ENCODE results near the gene SLC12A7.

The SLC12A7 gene

DNA sequence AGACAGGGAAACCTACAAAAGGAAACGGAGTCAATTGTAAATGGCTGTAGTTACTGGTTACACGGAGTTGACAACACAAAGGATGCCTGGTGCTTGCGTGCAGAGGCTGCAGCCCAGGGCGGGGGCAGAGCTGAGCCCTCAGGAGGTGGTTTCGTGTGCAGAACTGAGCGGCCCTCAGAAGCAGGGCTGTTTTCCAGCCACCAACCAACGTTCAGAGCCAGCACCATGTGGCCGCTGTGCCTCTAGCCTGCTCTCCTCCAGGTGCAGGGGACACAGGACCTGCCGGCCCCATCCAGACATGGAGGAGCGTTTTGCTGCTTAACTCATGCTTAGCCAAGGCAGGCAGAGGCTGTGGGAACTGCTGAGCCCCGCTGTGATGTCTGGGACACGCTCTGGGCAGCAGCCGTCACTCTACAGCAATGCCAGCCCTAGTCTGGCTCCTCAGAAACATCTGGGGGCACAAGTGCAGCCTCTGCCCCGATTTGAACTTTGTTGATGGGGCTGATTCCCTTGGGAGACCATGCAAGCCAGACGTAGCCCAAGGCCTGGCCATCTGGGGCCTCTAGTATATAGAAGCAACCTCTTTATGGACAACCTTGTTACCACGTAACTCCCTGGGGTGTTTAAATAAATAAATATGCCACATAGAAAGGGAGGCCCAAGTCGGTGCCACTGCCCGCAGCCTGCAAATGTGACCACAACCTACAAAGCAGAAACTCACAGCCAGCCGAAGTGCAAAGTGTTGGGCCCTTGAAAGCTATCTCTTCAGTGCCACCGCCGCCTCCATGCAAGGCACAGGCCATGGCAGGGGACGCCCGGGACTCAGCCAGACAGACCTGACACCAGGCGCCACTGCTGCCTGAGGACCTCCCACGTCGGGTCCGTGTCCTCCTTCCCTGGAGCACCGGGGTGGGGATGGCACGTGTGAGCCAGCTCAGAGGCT is 61.2 kb downstream of the SLC12A7 start:
- no peak for DNase-seq (ENCODE audit: low spot score)

DNA sequence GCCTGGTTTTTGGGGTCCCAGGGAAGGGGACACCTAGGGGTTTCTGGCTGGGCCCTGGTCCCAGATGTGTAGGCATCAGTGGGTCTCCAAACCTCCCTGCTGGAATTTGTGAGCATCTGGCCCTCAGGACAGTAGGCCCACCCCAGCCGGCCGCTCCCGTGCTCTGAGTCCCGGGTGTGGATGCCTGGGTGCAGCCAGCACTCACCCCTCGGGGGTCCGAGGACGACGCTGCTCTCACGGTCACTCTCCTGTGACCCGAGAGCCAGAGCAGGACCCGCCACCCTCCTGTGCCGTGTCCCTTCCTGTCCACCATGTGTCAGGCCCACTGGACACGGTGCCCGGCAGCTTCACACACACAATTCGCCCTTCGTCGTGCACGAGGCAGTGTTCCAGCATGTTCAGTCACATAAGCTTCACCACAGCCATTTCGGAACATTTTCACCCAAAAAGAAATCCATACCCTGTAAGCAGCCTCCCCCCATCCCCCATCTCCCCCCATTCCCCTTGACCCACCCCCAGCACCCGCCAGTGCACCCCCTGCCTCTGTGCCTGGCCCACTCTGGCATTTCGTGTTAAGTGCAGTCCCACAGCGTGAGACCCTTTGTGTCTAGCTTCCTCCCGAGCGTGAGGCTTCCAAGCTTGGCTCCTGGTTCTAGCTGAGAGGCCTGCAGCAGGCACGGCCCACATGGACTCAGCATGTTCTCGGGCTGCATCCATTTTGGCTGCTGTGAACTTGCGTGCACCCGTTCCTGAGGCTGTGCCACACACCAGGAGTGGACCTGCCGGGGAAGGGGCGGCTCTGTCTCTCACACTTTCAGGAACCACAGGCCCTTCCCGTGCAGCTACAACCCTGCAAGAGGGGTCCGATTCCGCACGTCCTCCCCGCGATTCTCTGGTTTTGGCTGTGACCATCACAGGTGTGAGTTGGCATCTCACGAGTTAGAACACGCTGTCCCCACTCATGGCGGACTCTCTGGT is 62.7 kb downstream of the SLC12A7 start:
- DNase-seq (ENCODE audit: low spot score), result no peak

DNA sequence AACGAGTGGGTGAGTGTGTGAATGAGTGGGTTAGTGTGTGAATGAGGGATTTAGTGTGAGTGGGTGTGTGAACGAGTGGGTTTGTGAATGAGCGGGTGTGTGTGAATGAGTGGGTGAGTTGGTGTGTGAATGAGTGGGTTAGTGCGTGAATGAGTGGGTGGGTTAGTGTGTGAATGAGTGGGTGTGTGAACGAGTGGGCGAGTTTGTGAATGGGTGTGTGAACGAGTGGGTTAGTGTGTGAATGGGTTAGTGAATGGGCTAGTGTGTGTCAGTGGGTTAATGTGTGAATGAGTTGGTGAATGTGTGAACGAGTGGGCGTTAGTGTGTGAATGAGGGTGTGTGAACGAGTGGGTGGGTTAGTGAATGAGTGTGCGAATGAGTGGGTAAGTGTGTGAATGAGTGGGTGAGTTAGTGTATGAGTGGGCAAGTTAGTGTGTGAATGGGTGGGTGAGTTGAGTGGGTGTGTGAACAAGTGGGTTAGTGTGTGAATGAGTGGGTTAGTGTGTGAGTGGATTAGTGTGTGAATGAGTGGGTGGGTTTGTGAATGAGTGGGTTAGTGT is 63.6 kb downstream of the SLC12A7 start:
- no peak for DNase-seq (ENCODE audit: low spot score)

DNA sequence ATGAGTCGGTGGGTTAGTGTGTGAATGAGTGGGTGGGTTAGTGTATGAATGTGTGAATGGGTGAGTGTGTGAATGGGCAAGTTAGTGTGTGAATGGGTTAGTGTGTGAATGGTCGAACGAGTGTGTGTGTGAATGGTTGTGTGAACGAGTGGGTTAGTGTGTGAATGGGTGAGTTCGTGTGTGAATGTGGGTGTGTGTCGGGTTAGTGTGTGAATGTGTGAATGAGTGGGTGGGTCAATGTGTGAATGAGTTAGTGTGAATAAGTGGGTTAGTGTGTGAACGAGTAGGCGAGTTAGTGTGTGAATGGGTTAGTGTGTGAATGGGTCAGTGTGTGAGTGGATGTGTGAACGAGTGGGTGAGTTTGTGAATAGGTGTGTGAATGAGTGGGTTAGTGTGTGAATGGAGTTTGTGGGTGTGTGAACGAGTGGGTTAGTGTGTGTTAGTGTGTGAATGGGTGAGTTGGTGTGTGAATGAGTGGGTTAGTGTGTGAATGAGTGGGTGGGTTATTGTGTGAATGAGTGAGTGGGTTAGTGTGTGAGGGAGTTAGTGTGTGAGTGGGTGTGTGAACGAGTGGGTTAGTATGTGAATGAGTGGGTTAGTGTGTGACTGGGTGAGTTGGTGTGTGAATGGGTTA is 64.4 kb downstream of the SLC12A7 start:
- no peak for DNase-seq (ENCODE audit: low spot score)

DNA sequence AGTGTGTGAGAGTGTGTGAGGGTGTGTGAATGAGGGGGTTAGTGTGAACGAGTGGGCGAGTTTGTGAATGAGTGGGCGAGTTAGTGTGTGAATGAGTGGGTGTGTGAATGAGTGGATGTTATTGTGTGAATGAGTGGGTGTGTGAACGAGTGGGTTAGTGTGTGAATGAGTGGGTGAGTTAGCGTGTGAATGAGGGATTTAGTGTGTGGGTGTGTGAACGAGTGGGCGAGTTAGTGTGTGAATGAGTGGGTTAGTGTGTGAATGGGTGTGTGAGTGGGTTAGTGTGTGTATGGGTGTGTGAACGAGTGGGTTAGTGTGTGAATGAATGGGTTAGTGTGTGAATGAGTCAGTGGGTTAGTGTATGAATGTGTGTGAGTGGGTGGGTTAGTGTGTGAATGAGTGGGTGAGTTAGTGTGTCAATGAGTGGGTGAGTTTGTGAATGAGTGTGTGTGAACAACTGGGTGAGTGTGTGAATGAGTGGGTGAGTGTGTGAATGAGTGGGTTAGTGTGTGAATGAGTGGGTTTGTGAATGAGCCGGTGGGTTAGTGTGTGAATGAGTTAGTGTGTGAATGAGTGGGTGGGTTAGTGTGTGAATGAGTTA is 65.8 kb downstream of the SLC12A7 start:
- DNase-seq (ENCODE audit: low spot score), result no peak

DNA sequence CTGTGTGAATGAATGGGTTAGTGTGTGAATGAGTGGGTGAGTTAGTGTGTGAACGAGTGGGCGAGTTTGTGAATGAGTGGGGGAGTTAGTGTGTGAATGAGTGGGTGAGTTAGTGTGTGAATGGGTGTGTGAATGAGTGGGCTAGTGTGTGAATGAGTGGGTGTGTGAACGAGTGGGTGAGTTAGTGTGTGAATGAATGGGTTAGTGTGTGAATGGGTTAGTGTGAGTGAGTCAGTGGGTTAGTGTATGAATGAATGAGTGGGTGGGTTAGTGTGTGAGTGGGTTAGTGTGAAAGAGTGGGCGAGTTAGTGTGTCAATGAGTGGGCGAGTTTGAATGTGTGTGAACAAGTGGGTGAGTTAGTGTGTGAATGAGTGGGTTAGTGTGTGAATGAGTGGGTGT is 67.7 kb downstream of the SLC12A7 start:
- DNase-seq (ENCODE audit: low spot score), result no peak

DNA sequence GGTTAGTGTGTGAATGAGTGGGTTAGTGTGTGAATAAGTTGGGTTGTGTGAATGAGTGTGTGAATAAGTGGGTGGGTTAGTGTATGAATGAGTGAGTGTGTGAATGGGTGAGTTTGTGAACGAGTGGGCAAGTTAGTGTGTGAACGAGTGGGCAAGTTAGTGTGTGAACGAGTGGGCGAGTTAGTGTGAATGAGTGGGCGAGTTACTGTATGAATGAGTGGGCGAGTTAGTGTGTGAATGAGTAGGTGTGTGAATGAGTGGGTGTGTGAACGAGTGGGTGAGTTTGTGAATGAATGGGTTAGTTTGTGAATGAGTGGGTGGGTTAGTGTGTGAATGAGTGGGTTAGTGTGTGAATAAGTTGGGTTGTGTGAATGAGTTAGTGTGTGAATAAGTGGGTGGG is 68.5 kb downstream of the SLC12A7 start:
- no peak for DNase-seq (ENCODE audit: low spot score)

DNA sequence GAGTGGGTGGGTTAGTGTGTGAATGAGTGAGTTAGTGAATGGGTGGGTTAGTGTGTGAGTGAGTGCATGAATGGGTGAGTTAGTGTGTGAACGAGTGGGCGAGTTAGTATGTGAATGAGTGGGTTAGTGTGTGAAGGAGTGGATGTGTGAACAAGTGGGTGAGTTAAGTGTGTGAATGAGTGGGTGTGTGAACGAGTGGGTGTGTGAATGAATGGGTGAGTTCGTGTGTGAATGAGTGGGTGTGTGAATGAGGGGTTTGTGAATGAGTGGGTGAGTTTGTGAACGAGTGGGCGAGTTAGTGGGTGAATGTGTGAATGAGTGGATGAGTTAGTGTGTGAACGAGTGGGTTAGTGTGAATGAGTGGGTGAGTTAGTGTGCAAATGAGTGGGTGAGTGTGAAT is 69.2 kb downstream of the SLC12A7 start:
- DNase-seq (ENCODE audit: low spot score), result no peak

DNA sequence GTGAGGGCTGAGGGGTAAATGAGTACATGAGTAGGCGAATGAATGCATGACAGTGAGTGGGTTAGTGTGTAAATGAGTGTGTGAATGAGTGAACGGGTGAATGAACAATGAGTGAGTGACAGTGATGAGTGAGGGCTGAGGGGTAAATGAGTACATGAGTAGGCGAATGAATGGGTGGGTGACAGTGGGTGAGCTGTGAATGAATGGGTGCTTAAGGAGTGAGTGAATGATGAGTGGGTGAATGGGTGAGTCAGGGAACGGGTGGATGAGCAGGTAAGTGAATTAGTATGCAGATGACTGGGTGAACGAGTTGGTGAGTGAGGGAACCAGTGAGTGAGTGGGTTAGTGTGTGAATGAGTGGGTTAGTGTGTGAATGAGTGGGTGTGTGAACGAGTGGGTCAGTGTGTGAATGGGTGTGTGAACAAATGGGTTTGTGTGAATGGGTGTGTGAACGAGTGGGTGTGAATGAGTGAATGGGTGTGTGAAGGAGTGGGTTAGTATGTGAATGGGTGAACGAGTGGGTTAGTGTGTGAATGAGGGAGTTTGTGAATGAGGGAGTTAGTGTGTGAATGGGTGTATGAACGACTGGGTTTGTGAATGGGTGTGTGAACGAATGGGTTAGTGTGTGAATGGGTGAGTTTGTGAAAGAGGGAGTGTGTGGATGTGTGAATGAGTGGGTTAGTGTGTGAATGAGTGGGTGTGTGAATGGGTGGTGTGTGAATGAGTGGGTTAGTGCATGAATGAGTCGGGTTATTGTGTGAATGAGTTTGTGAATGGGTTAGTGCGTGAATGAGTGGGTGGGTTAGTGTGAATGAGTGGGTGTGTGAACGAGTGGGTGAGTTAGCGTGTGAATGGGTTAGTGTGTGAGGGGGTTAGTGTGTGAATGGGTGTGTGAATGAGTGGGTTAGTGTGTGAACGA is 70.4 kb downstream of the SLC12A7 start:
- DNase-seq (ENCODE audit: low spot score), result no peak

DNA sequence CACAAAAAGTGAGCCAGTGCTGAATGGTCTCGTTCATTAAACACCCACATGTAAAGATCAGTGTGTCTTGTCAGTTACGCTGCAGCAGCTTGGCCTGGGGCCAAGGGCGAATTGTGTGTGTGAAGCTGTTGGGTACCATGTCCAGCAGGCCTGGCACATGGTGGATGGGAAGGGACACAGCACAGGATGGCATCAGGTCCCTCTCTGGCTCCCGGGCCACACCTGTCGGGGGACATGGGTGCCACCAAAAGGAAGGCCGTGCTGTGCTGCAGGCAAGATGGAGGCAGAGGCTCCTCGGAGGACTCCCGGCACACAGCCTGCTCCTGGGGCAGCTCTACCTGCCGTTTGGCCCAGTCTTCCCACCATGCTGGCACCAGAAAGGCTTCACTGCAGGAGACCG is 71.3 kb downstream of the SLC12A7 start:
- no peak for DNase-seq (ENCODE audit: low spot score)

DNA sequence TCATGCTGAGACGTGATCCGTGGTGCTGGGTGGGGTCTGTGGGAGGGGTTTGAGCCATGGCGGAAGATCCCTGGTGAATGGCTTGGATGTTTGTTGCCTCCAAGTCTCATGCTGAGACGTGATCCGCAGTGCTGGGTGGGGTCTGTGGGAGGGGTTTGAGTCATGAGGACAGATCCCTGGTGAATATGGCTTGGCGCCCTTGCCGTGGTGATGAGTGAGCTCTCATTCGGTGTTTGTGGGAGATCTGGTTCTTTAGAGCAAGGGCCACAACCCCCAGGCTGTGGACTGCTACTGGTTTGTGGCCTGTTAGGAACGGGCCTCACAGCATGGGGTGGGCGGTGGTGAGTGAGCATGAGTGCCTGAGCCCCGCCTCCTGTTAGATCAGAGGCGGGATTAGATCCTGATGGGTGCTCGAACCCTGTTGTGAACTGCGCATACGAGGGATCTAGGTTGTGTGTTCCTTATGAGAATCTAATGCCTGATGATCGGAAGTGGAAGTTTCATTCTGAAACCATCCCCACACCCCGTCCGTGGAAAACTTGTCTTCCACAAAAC is 72.1 kb downstream of the SLC12A7 start:
- DNase-seq (ENCODE audit: low spot score), result no peak

DNA sequence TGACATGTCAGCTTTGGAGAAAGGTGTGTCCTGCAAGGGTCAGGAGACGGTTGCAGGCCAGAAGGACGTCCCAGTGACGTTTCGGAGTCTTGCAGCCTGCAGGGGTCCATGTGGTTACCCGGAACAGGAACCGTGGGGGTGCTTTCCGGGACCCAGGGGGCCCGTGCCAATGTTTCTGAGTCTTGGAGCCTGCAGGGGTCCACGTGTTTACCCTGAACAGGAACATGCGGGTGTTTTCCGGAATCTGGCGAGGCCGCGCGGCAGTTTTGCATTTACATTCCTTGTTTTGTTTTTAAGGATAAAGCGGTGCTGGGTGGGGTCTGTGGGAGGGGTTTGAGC is 72.7 kb downstream of the SLC12A7 start:
- DNase-seq (ENCODE audit: low spot score), result no peak

DNA sequence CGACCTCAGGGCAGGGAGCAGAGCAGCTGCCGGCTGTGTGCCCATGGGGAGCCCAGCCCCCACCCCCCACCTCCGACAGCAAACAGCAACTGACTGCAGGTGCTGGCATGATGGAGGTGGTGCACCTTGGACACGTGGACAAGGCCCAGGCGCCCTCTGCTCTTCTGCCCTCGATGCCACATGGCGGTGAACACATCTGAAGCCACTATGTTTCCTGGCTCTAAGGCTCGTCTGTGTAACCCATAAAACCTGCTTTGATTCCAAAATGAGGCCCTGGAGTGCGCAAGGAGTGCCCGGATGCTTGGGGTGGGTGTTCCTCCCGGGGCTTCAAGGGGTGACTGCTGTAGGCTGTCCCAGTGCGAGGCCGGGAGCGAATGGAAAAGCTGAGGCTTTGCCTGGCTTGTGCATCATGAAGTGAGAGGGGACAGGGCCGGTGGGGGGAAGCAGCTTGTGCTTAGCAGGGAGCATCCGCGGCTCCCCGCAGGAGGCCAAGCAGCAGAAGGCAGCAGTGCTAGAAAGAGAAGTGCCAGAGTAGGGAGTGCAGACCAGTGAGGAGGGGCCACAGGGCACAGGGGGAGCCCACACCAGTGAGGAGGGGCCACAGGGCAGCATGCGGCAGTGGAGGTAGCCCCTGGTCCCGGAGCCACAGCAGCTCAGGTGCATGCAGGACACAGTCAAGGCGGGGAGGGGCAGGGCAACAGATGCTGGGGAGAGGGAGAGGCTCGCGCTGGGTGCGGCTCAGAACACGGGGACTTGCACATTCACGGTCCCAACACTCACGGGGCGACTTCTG is 73.2 kb downstream of the SLC12A7 start:
- no peak for DNase-seq (ENCODE audit: low spot score)

DNA sequence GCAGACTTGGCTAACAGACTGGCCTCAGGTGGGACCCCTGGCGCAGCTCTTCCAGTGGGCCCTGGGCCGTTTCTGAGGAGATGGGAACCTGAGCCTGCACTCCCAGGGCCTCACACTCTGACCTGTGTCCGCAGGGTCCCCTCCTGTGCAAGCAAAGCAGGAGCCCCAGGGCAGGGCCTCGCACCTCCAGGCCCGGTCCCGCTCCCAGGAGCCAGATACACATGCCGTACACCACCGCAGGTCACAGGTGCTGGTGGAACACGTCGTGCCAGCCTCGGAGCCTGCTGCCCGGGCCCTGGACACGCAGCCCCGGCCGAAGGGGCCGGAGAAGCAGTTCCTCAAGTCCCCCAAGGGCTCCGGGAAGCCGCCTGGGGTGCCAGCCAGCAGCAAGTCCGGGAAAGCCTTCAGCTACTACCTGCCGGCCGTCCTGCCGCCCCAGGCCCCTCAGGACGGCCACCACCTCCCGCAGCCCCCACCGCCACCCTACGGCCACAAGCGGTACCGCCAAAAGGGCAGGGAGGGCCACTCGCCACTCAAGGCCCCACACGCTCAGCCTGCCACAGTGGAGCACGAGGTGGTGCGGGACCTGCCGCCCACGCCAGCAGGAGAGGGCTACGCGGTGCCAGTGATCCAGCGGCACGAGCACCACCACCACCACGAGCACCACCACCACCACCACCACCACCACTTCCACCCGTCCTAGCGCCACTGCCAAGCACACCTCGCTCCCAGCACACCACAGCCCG is 74.0 kb downstream of the SLC12A7 start:
- no peak for DNase-seq (ENCODE audit: low spot score)

DNA sequence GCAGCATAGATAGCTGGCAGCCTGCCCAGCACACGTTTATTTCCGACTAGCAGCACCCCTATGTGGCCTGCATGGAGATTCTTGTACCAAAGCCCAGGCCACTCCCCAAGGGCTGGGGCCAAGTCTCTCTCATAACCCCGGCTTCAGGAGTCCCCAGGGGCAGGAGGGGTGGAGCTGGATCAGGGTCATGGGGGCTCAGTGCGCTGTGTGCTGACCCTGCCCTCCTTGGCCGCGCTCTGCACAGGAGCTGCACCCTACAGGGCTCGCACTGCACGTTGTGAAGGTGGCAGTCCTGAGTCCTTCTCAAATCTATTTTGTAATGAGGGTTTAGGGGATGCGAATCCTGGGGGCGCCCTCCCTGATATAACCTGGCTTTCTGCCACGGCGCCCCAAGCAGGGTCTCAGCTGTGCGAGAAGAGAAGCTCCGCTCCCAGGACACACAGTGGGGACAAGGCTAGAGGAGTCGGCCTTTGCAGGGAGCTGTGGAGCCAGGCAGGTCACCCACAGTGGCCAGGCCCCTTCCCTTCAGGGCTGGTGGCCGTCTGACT is 74.7 kb downstream of the SLC12A7 start:
- no peak for DNase-seq (ENCODE audit: low spot score)

DNA sequence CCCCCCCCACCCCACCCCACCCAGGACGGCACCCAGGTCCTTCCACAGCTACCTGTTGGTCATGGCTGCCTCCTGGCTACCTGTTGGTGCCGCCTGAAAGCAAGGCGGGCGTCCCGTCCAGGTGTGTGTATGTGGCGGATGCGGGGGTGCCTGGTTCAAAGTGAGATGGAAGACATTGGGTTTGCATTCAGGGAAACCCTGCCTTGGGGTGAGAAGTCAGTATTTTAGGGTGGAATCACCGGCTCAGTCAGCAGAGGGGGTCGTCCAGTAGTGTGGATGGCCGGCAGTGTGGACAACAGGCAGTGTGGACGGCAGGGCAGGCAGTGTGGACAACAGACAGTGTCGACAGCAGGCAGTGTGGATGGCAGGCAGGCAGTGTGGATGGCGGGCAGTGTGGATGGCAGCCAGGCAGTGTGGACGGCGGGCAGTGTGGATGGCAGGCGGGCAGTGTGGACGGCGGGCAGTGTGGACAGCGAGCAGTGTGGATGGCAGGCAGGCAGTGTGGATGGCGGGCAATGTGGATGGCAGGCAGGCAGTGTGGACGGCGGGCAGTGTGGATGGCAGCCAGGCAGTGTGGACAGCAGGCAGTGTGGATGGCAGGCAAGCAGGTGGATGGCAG is 75.2 kb downstream of the SLC12A7 start:
- no peak for DNase-seq (ENCODE audit: low spot score)

DNA sequence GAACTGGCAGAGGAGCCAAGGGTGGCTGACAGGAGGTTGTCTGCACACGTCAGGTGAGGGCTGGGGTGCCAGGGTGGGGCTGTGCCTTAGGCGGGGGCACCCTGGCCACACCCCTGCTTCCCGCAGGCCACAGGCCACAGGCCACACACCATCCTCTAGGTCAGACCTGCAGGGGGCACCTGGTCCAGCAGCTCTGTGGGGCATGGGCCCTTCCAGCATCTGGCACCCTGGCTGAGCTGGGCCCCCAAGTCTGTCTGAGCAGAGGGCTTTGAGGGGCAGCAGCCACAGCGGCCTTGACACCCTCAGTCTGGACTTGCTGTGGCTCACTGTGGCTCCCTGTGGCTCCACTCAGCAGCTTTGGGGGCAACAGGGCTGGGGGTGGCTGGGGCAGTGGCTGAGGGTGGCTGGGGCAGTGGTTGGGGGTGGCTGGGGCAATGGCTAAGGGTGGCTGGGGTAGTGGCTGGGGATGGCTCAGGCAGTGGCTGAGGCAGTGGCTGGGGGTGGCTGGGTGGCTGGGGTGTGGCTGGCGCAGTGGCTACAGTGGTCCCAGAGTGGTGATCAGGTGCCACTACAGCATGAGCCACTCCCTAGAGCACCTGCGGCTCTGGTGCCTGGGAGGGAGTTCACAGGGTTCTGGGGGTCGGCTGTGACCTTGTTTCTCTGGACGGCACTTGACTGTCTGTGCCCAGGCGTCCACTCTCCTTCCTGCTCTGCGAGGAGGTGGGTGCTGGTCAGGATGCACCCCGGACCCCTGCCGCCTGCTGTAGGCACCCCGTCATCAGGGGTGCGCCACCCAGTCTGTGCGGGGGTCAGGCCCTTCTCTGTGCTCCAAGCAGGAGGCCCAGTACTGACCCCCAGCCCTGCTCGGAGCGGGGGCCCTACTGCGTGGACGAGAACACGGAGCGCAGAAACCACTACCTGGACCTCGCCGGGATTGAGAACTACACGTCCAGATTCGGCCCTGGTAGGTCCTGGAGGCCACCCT is 76.2 kb downstream of the SLC12A7 start:
- DNase-seq (ENCODE audit: low spot score), result no peak

All from kidney capillary endothelial cell (primary cell).